22Rv1 (cell line): Measurements from ENCODE around the gene RUBCNL.

Experiments used
- H3K27ac ChIP-seq: fragments of 450-650 bp; 2 replicates; pipeline ENCODE4 v1.5.1; 2017
- CTCF ChIP-seq: fragments of 450-650 bp; IDR thresholded peaks from 2 replicates; pipeline ENCODE4 v1.5.1; 2017; ENCODE audit warnings: mild to moderate bottlenecking
- ZFX ChIP-seq: fragments of 450-650 bp; IDR thresholded peaks from 2 replicates; pipeline ENCODE4 v1.6.1; 2017; ENCODE audit warnings: antibody characterized with exemption, borderline replicate concordance

Gene RUBCNL

GRCh38 chr13:46383383-46383782 lies 3.7 kb downstream of the RUBCNL start:
- no peak for TF ChIP-seq ZFX
- TF ChIP-seq CTCF, result no peak
- H3K27ac ChIP-seq, result no peak overlapping the region

DNA sequence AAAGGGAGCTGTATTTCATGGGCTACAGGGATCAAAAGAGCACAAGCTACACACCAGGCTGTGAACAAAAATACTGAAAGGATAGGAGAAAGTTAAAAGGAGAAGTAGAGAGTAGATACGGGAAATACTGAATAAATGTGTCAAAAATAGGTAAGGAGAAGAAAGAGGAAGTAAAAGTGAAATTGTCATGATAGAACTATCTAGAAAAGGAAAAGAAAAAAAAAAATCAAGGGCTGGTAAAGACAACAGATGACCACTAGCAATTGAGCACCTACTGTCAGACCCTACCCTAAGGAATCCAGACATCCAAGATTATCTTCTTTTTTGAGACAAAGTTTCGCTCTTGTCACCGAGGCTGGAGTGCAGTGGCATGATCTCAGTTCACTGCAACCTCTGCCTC lies 4.8 kb downstream of the RUBCNL start:
- H3K27ac ChIP-seq, result no peak overlapping the region
- TF ChIP-seq CTCF, result no peak
- no peak for TF ChIP-seq ZFX

GRCh38 chr13:46380242-46380641 lies 6.8 kb downstream of the RUBCNL start:
- H3K27ac ChIP-seq, result no peak overlapping the region
- TF ChIP-seq CTCF, result no peak
- no peak for TF ChIP-seq ZFX

GRCh38 chr13:46379611-46380010 lies 7.4 kb downstream of the RUBCNL start:
- no peak overlapping the region for H3K27ac ChIP-seq
- TF ChIP-seq CTCF, result no peak

DNA sequence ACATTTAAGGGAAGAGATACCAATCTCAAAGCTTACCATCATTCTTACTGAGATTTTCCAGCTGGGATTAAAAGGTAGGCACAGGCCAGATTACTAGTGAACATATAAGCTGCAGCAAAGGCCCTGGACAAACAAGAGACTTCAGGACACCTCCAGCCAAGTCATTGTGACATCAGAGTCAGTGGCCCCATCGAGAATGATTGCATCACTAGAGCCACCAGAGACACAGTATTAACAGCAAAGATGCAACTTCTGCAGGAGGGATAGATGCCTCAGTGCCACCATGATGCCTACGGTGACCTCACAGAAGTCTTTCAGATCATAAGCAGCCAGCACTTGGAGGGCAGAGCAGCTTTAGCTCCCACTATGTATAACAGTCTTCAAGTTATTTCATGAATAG lies 8.6 kb downstream of the RUBCNL start:
- H3K27ac ChIP-seq, result no peak overlapping the region
- TF ChIP-seq ZFX (no peak), CTCF (no peak)

GRCh38 chr13:46377554-46377953 lies 9.5 kb downstream of the RUBCNL start:
- no peak overlapping the region for H3K27ac ChIP-seq
- TF ChIP-seq CTCF (no peak), ZFX (no peak)

- H3K27ac ChIP-seq, result no peak overlapping the region
- no peak for TF ChIP-seq CTCF
- TF ChIP-seq ZFX, result no peak
Measured at GRCh38 chr13:46374710-46375109, 12.3 kb downstream of the RUBCNL start.
